ENCODE results near the gene FAH.

FAH gene

GRCh38 chr15:80214910-80215309, 62.1 kb downstream of the FAH start:
- DNase-seq (ENCODE audit: low spot score), result no peak
- no peak overlapping the region for H3K27ac ChIP-seq (ENCODE audit: poor library complexity, severe bottlenecking)
- no peaks in the 10 kb centered on the region for H3K36me3 ChIP-seq (ENCODE audit: low read depth)
- no peaks in the 10 kb centered on the region for H3K27me3 ChIP-seq (ENCODE audit: insufficient read depth, poor library complexity, severe bottlenecking)
- H3K4me3 ChIP-seq (ENCODE audit: severe bottlenecking), result no peak overlapping the region
- H3K9me3 ChIP-seq (ENCODE audit: severe bottlenecking), result no peaks in the 10 kb centered on the region
- TF ChIP-seq, protein P1, sequence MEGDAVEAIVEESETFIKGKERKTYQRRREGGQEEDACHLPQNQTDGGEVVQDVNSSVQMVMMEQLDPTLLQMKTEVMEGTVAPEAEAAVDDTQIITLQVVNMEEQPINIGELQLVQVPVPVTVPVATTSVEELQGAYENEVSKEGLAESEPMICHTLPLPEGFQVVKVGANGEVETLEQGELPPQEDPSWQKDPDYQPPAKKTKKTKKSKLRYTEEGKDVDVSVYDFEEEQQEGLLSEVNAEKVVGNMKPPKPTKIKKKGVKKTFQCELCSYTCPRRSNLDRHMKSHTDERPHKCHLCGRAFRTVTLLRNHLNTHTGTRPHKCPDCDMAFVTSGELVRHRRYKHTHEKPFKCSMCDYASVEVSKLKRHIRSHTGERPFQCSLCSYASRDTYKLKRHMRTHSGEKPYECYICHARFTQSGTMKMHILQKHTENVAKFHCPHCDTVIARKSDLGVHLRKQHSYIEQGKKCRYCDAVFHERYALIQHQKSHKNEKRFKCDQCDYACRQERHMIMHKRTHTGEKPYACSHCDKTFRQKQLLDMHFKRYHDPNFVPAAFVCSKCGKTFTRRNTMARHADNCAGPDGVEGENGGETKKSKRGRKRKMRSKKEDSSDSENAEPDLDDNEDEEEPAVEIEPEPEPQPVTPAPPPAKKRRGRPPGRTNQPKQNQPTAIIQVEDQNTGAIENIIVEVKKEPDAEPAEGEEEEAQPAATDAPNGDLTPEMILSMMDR (IDR thresholded peaks at IDR 0.05; ENCODE audit: poor library complexity, severe bottlenecking), result no peak
- peaks cover 12% of the 10 kb centered on the region for H3K4me1 ChIP-seq (ENCODE audit: insufficient read depth, poor library complexity, severe bottlenecking)
- no peak for ATAC-seq (ENCODE audit: low read depth)

GRCh38 chr15:80216141-80216540, 63.3 kb downstream of the FAH start:
- TF ChIP-seq, protein P1 (IDR thresholded peaks at IDR 0.05; ENCODE audit: poor library complexity, severe bottlenecking), result no peak
- ATAC-seq (ENCODE audit: low read depth), result no peak

GRCh38 chr15:80216911-80217310, 64.1 kb downstream of the FAH start:
- ATAC-seq (ENCODE audit: low read depth) (no peak), DNase-seq (ENCODE audit: low spot score) (no peak)
- H3K4me1 ChIP-seq (ENCODE audit: insufficient read depth, poor library complexity, severe bottlenecking), result peaks cover 5% of the 10 kb centered on the region
- no peaks in the 10 kb centered on the region for H3K36me3 ChIP-seq (ENCODE audit: low read depth)
- no peak overlapping the region for H3K4me3 ChIP-seq (ENCODE audit: severe bottlenecking)
- no peak overlapping the region for H3K27ac ChIP-seq (ENCODE audit: poor library complexity, severe bottlenecking)
- peaks cover 3% of the 10 kb centered on the region for H3K27me3 ChIP-seq (ENCODE audit: insufficient read depth, poor library complexity, severe bottlenecking)
- no peaks in the 10 kb centered on the region for H3K9me3 ChIP-seq (ENCODE audit: severe bottlenecking)
- TF ChIP-seq, protein P1 (IDR thresholded peaks at IDR 0.05; ENCODE audit: poor library complexity, severe bottlenecking), result no peak

More at GRCh38 chr15:80216141-80216540, 63.3 kb downstream of the FAH start:
- Histone ChIP-seq H3K27me3 (ENCODE audit: insufficient read depth, poor library complexity, severe bottlenecking) (peaks cover 3% of the 10 kb centered on the region), H3K27ac (ENCODE audit: poor library complexity, severe bottlenecking) (no peak overlapping the region), H3K4me1 (ENCODE audit: insufficient read depth, poor library complexity, severe bottlenecking) (peaks cover 12% of the 10 kb centered on the region), H3K36me3 (ENCODE audit: low read depth) (no peaks in the 10 kb centered on the region), H3K9me3 (ENCODE audit: severe bottlenecking) (no peaks in the 10 kb centered on the region), H3K4me3 (ENCODE audit: severe bottlenecking) (no peak overlapping the region)
- DNase-seq (ENCODE audit: low spot score), result no peak

DNA sequence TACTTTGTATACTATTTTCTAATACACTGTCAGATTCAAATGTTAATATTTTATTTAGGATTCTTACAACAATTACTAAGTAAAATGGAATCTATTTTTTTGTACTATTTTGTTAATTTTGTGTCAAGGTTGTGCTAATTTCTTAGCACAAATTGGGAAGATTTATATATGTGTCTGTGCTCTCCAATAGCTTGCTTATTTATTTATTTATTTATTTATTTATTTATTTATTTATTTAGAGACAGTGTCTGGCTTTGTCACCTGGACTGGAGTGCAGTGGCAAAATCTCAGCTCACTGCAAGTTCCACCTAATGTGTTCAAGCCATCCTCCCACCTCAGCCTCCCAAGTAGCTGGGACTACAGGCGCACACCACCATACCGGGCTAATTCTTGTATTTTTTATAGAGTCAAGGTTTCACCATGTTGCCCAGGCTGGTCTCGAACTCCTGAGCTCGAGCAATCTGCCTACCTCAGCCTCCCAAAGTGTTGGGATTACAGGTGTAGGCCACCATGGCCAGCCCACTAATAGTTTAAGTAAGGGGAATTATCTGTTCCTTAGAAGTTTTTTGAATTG, 64.6 kb downstream of the FAH start:
- H3K27ac ChIP-seq (ENCODE audit: poor library complexity, severe bottlenecking), result no peak overlapping the region
- H3K4me1 ChIP-seq (ENCODE audit: insufficient read depth, poor library complexity, severe bottlenecking), result no peaks in the 10 kb centered on the region
- no peak overlapping the region for H3K4me3 ChIP-seq (ENCODE audit: severe bottlenecking)
- no peaks in the 10 kb centered on the region for H3K36me3 ChIP-seq (ENCODE audit: low read depth)
- TF ChIP-seq, protein P1 (IDR thresholded peaks at IDR 0.05; ENCODE audit: poor library complexity, severe bottlenecking), result no peak
- peaks cover 3% of the 10 kb centered on the region for H3K27me3 ChIP-seq (ENCODE audit: insufficient read depth, poor library complexity, severe bottlenecking)
- no peak for ATAC-seq (ENCODE audit: low read depth)
- no peak for DNase-seq (ENCODE audit: low spot score)
- H3K9me3 ChIP-seq (ENCODE audit: severe bottlenecking), result no peaks in the 10 kb centered on the region

GRCh38 chr15:80219955-80220354, 67.2 kb downstream of the FAH start:
- no peak overlapping the region for H3K4me3 ChIP-seq (ENCODE audit: severe bottlenecking)
- TF ChIP-seq, protein P1 (IDR thresholded peaks at IDR 0.05; ENCODE audit: poor library complexity, severe bottlenecking), result no peak
- DNase-seq (ENCODE audit: low spot score), result no peak

More at GRCh38 chr15:80219955-80220354, 67.2 kb downstream of the FAH start:
- Histone ChIP-seq H3K27ac (ENCODE audit: poor library complexity, severe bottlenecking) (no peak overlapping the region), H3K4me1 (ENCODE audit: insufficient read depth, poor library complexity, severe bottlenecking) (no peaks in the 10 kb centered on the region), H3K9me3 (ENCODE audit: severe bottlenecking) (no peaks in the 10 kb centered on the region), H3K27me3 (ENCODE audit: insufficient read depth, poor library complexity, severe bottlenecking) (peaks cover 3% of the 10 kb centered on the region), H3K36me3 (ENCODE audit: low read depth) (no peaks in the 10 kb centered on the region)
- no peak for ATAC-seq (ENCODE audit: low read depth)
